ENCODE data around the gene PALM2AKAP2.

GRCh38 chr9:109775516-109775915 is 4.5 kb upstream of the PALM2AKAP2 start:
- TF ChIP-seq CTCF (IDR thresholded peaks at IDR 0.05) = no peak
- no peak for TF ChIP-seq POLR2A (IDR thresholded peaks at IDR 0.05)
